T-helper 17 cell (primary cell): ENCODE data around the gene MORC4. TPM values are rescaled to one million over a fixed set of nuclear protein-coding genes. Genes with fewer than 3 reads are reported as not detected.
A peak's percentile ranks its signal among the peaks of the same experiment; 100 is the strongest.

ENCODE experiments used
- ATAC-seq: fragments of 150-1000 bp; cut with Tn5 transposase; 2 replicates; pipeline ENCODE4 v1.10.0; 2021; ENCODE audit warnings: mild to moderate bottlenecking, moderate library complexity
- DNase-seq, 3 donors: peaks; one replicate each; pipeline versions ENCODE4 v3.0.0 to v3.0.0-alpha.2; 2020 to 2021
- H3K9me3 ChIP-seq: one replicate; pipeline ENCODE4 v1.7.0; 2013; ENCODE audit warnings: low read length, mild to moderate bottlenecking; ENCODE audit not compliant: control insufficient read depth, poor library complexity, severe bottlenecking
- H3K27ac Mint-ChIP-seq: one replicate; pipeline ENCODE4 v1.8.0; 2022; ENCODE audit warnings: mild to moderate bottlenecking, moderate library complexity, mixed read lengths
- H3K27me3 Mint-ChIP-seq: one replicate; pipeline ENCODE4 v1.8.0; 2022; ENCODE audit warnings: mixed read lengths
- H3K36me3 Mint-ChIP-seq: one replicate; pipeline ENCODE4 v1.8.0; 2022; ENCODE audit warnings: low read depth, mixed read lengths
- H3K4me1 Mint-ChIP-seq: one replicate; pipeline ENCODE4 v1.8.0; 2022; ENCODE audit warnings: mild to moderate bottlenecking, mixed read lengths
- H3K4me3 Mint-ChIP-seq: one replicate; pipeline ENCODE4 v1.8.0; 2022; ENCODE audit warnings: mild to moderate bottlenecking, moderate library complexity, mixed read lengths
- total RNA-seq, 4 donors: library from RNA in 2 of 4; stranded (reverse) in 2 of 4; gene quantifications; one replicate each; pipeline ENCODE4 v1.2.3 and lab custom pipeline; 2022 to 2026

MORC4 gene
- 1 to 10 TPM; 7.6 to 8.2 TPM for total RNA-seq
- 21.9 to 41.7 reads per million in 2 donors for total RNA-seq (lab: John Stamatoyannopoulos, UW)

DNA sequence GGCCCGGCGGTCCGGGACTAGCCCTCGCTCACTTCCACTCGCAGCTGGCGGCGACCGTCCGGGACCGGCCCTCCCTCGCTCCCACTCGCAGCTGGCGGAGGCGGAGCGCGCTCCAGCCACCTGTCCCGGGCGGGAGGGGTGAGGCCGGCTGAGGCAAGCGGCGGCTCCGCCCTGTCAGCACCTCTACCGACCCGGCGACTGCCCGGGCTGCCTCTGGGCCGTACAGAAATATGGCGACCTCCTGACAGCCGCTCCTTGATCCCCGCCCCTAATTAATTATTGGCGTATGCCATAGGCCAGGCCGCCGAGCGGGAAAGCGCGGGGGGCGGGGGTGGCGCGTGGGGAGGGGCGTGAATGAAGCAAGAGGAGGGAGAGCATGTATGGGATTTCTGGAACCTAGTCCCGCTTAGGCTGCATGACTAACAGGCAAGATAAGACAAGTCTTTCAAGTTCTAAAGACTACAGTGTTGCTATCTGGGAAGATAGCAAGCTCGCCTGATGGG lies at the start of gene MORC4:
TSS of gene MORC4 (minus strand) at position 200 of the 503 bp plus-strand sequence. CDS start 243 bp downstream, outside the sequence.
- Mint-ChIP-seq H3K27ac (peak within 1 kb of the TSS; percentile 11), H3K27me3 (no peaks in the 10 kb centered on the region), H3K4me1 (peaks cover 9% of the 10 kb centered on the region), H3K4me3 (peak within 1 kb of the TSS; percentile 91), H3K36me3 (no peaks in the 10 kb centered on the region)
- DNase-seq (peak; percentile 14 to 45 (median 27)), ATAC-seq (peak; percentile 83)
- no peaks in the 10 kb centered on the region for H3K9me3 ChIP-seq

DNA sequence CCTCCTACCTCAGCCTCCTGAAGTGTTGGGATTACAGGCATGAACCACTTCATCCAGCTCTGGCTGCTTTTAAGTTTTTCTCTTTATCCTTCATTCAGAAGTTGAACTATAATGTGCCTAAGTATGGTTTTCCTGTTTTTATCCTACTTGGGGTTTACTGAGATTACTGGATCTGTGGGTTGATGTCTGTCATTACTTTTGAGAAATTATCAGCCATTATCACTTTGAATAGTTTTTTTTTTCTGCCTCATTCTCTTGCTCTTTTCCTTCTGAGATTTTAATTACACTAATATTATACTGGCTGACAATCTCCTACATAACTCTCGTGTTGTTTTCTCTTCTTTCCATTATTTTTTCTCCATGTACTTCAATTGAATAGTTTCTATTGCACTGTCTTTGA lies 47.6 kb upstream of the MORC4 start:
- Mint-ChIP-seq H3K27ac (no peak overlapping the region), H3K4me1 (no peaks in the 10 kb centered on the region), H3K36me3 (no peaks in the 10 kb centered on the region), H3K4me3 (no peak overlapping the region), H3K27me3 (no peaks in the 10 kb centered on the region)
- no peaks in the 10 kb centered on the region for H3K9me3 ChIP-seq
- DNase-seq, result no peak
- ATAC-seq, result no peak

GRCh38 chrX:107029752-107030151 lies 29.7 kb upstream of the MORC4 start:
- Mint-ChIP-seq H3K27ac (no peak overlapping the region), H3K4me1 (no peaks in the 10 kb centered on the region), H3K36me3 (no peaks in the 10 kb centered on the region), H3K4me3 (no peak overlapping the region), H3K27me3 (no peaks in the 10 kb centered on the region)
- ATAC-seq (no peak), DNase-seq (no peak)
- no peaks in the 10 kb centered on the region for H3K9me3 ChIP-seq

- no peak overlapping the region for H3K4me3 Mint-ChIP-seq
- DNase-seq, result no peak
- H3K27ac Mint-ChIP-seq, result no peak overlapping the region
- H3K36me3 Mint-ChIP-seq, result no peaks in the 10 kb centered on the region
- no peaks in the 10 kb centered on the region for H3K9me3 ChIP-seq
- H3K27me3 Mint-ChIP-seq, result no peaks in the 10 kb centered on the region
- no peak for ATAC-seq
- H3K4me1 Mint-ChIP-seq, result no peaks in the 10 kb centered on the region
These were observed 25.5 kb upstream of the MORC4 start for GRCh38 chrX:107025545-107025944.

DNA sequence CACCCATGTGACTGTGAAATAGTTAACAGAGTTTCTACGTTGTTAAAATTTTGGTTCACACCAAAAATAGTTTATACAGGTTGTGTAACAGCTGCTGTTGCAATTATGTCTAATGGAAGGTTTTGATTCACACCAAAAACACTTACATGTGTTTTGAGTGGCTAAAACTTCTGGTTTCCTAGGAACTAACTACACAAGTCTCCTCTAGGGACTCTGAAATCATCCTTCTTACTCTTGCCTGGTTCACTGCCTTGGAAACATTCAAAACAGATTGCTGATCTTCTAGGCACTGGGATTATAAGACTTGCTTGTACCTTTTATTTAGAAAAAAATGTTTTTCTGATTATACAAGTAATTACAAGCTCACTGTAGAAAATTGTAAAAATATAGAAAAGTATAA lies 14.9 kb upstream of the MORC4 start:
- H3K4me1 Mint-ChIP-seq, result no peaks in the 10 kb centered on the region
- no peaks in the 10 kb centered on the region for H3K27me3 Mint-ChIP-seq
- H3K4me3 Mint-ChIP-seq, result no peak overlapping the region
- ATAC-seq (no peak), DNase-seq (no peak)
- no peak overlapping the region for H3K27ac Mint-ChIP-seq
- H3K36me3 Mint-ChIP-seq, result no peaks in the 10 kb centered on the region
- H3K9me3 ChIP-seq, result no peaks in the 10 kb centered on the region

DNA sequence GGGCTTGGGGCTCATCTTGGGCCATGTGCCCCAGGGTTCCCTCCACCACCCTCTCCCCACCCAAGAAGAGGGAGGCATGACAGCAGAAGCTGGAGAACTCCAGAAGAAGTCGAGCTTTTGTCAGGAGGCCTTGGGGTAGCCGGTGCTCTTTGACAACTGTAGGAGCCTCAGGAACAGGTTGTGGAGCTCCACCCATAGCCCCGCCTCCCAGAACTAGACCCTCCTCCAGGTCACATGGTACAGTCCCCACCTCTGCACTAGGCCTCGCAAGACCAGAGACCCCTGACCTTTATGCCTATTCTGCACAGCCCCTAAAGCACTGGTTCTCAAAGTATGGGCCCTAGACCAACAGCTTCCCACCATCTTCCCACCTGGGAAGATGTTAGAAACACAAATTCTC lies 8.0 kb upstream of the MORC4 start:
- no peak overlapping the region for H3K4me3 Mint-ChIP-seq
- ATAC-seq (no peak), DNase-seq (no peak)
- no peaks in the 10 kb centered on the region for H3K9me3 ChIP-seq
- no peaks in the 10 kb centered on the region for H3K36me3 Mint-ChIP-seq
- no peaks in the 10 kb centered on the region for H3K4me1 Mint-ChIP-seq
- no peaks in the 10 kb centered on the region for H3K27me3 Mint-ChIP-seq
- no peak overlapping the region for H3K27ac Mint-ChIP-seq

DNA sequence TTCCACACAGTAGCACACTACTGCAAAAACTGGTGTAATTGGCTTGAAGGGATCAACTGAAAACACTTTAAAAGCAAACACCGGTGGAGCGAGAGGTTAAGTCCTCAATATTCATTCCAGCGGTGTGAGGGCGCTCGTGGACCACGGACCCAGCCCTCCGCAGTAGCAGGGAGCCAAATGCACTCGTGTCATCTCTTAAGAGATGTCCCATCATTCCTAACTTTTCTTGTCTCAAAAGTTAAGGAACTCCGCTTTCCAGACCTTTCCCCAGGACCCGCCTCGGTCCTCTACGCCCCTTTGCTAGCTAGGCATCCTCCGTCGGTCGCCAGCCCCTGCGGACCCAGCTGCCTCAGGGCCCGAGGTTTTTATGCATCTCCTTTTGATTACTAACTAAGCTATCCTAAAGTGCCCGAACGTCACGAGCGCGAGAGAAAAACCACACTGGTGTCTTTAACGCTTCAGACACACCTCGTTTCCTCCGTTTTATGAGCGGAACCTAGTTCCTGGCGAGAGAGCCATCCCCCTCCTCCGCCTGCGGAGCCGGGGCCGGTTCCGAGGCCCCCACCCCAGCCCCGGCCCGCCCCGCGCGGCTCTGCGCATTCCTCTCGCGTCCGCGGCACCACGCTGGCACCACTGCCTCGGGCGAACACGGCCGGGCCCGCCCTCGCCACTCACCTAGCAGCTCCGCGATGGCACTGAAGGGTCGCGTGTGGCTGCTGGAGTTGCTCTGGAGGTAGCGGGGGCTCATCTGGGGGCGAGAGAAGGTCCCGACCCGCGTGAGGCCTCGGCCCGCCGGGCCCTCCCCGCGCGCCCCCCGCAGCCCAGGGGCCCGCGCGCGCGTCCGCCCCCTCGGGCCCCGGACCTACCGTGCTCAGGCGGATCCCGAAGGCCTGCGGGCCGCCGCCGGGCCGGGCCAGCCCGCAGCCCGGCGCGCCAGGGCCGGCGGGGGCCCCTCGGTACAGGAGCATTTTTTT lies 723 bp downstream of the MORC4 start:
- H3K9me3 ChIP-seq, result no peaks in the 10 kb centered on the region
- Mint-ChIP-seq H3K27ac (peak overlapping the region; percentile 11), H3K4me3 (peak overlapping the region; percentile 91), H3K4me1 (peaks cover 9% of the 10 kb centered on the region), H3K36me3 (no peaks in the 10 kb centered on the region), H3K27me3 (no peaks in the 10 kb centered on the region)
- peak; percentile 10 to 12 (median 10) for DNase-seq
- peak; percentile 70 for ATAC-seq

DNA sequence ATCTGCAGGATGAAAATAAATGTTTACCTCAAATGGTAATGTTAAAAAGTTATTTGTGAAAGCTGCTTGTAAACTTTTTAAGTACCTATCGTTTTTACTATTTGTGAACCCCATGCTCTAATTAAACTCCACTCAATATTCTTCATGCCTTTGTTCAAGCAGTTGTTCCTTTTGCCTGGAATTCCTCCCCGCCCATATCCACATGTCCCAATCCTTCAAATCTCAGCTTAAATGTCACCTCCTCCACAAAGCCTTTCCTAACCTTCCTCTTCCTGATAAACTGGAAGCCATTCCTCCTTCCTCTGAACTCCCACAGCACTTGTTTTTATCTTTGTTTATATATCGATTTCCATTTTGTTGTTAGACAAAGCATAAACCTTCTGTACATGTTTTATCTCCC lies 2.4 kb downstream of the MORC4 start:
- Mint-ChIP-seq H3K4me1 (peaks cover 9% of the 10 kb centered on the region), H3K4me3 (no peak overlapping the region), H3K27me3 (no peaks in the 10 kb centered on the region), H3K27ac (no peak overlapping the region), H3K36me3 (no peaks in the 10 kb centered on the region)
- no peak for ATAC-seq
- H3K9me3 ChIP-seq, result no peaks in the 10 kb centered on the region
- no peak for DNase-seq

DNA sequence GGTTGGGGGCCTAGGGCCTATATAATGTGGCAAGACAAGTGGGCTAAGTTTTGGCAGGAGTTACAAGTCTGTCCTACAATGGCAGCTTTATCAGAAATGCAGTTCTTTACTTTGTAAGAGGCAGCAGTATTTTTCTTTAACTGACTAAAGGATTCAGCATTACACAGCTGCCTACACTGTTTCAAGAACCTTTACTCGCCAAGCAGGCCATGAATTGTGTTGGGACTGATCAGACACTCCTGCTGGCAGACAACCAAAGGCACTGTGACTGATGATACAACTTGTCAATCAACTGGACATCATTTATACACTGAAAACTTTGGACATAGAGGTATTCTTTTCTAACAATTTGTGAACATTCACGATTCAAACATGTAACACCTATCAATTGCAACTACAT lies 4.3 kb downstream of the MORC4 start:
- H3K27ac Mint-ChIP-seq, result no peak overlapping the region
- H3K4me1 Mint-ChIP-seq, result peaks cover 9% of the 10 kb centered on the region
- ATAC-seq (no peak), DNase-seq (no peak)
- H3K36me3 Mint-ChIP-seq, result peaks cover 2% of the 10 kb centered on the region
- no peaks in the 10 kb centered on the region for H3K9me3 ChIP-seq
- H3K27me3 Mint-ChIP-seq, result no peaks in the 10 kb centered on the region
- no peak overlapping the region for H3K4me3 Mint-ChIP-seq

DNA sequence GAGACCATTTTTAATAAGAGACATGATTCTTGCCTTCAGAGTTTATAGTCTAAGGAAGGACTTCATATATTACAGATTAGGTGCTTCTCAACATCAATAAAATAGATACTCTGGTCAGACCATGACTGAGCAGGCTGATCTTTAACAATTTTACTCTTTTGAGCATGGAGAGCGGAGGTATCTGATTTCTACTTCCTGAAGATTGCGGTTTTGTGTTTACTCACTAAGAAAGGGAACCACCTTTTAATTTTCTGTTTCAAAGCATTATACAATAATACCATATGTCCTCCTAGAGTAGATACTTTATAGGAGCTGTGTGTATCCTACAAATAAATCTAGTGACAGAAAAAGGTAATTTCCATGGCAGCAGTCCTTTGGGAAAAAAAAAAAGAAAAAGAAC lies 12.5 kb downstream of the MORC4 start:
- Mint-ChIP-seq H3K27ac (no peak overlapping the region), H3K27me3 (no peaks in the 10 kb centered on the region), H3K4me1 (peaks cover 4% of the 10 kb centered on the region), H3K4me3 (peak overlapping the region; percentile 41), H3K36me3 (peaks cover 2% of the 10 kb centered on the region)
- ATAC-seq (peak; percentile 68), DNase-seq (no peak)
- no peaks in the 10 kb centered on the region for H3K9me3 ChIP-seq

DNA sequence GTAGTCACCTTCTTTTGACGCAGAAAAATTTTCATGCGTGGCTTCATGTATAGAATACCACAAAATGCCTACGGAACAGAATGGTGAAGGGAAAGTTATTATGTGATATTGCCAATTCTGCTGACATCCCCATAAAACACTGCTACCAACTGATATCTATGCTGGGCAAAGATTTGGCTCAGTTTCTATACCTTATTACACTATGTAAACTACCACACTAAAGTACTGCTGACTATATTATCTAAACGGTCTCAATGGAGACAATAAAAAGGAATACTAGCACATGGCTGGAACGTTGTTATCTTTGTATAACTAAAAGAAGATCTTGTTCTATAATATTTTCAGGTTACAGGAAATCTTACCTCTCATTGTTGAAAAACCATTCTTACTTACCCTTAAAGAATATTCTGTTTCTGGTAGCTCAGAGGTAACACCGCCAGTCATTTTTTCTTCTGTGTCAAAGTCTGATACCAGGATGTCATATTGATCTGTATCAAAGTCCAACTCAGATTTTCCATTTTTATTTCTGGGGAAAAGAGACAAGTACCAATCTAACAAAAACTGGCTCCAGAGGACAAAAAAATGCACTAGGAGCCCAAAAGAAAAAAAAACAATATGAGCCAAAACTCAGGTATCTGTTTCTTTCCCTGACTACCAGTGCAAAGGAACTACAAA lies 18.9 kb downstream of the MORC4 start:
- no peaks in the 10 kb centered on the region for H3K9me3 ChIP-seq
- ATAC-seq (no peak), DNase-seq (no peak)
- no peaks in the 10 kb centered on the region for H3K27me3 Mint-ChIP-seq
- no peaks in the 10 kb centered on the region for H3K4me1 Mint-ChIP-seq
- no peak overlapping the region for H3K4me3 Mint-ChIP-seq
- no peak overlapping the region for H3K27ac Mint-ChIP-seq
- no peaks in the 10 kb centered on the region for H3K36me3 Mint-ChIP-seq

- no peak for DNase-seq
- no peak overlapping the region for H3K27ac Mint-ChIP-seq
These were observed 23.6 kb downstream of the MORC4 start for GRCh38 chrX:106976416-106976815.

GRCh38 chrX:106973433-106974149 lies 26.4 kb downstream of the MORC4 start:
- Mint-ChIP-seq H3K36me3 (peaks cover 4% of the 10 kb centered on the region), H3K27me3 (no peaks in the 10 kb centered on the region), H3K4me3 (no peak overlapping the region), H3K4me1 (no peaks in the 10 kb centered on the region), H3K27ac (no peak overlapping the region)
- DNase-seq, result no peak
- no peak for ATAC-seq
- no peaks in the 10 kb centered on the region for H3K9me3 ChIP-seq

More at GRCh38 chrX:106976416-106976815, 23.6 kb downstream of the MORC4 start:
- Mint-ChIP-seq H3K36me3 (peaks cover 4% of the 10 kb centered on the region), H3K4me3 (no peak overlapping the region), H3K4me1 (no peaks in the 10 kb centered on the region), H3K27me3 (no peaks in the 10 kb centered on the region)
- H3K9me3 ChIP-seq, result no peaks in the 10 kb centered on the region
- no peak for ATAC-seq
